Astrocyte (in vitro differentiated cells and primary cell): ENCODE measurements around the gene CHRNE. TPM values are rescaled to one million over a fixed set of nuclear protein-coding genes. Genes with fewer than 3 reads are reported as not detected.

ENCODE experiments used
- DNase-seq: peaks from one replicate; pipeline ENCODE4 v3.0.0-alpha.2; 2010; ENCODE audit warnings: low read depth
- FAIRE-seq: peaks from 2 replicates; lab custom pipeline; 2011; peaks lifted over from hg19 to GRCh38; lab: Jason Lieb, UNC
- H2AFZ ChIP-seq: 2 replicates; pipeline ENCODE4 v1.6.0; 2012; ENCODE audit warnings: low read depth, low read length, inconsistent platforms
- H3K27ac ChIP-seq: 2 replicates; pipeline ENCODE4 v1.5.1; 2011; ENCODE audit warnings: low read depth, low read length, inconsistent platforms
- H3K27me3 ChIP-seq: 2 replicates; pipeline ENCODE4 v1.6.0; 2011; ENCODE audit warnings: low read length, inconsistent platforms; ENCODE audit not compliant: insufficient read depth
- H3K36me3 ChIP-seq: 2 replicates; pipeline ENCODE4 v1.5.1; 2011; ENCODE audit warnings: low read length, inconsistent platforms; ENCODE audit not compliant: insufficient read depth
- H3K4me1 ChIP-seq: 2 replicates; pipeline ENCODE4 v1.5.1; 2011; ENCODE audit warnings: low read length, inconsistent platforms; ENCODE audit not compliant: insufficient read depth
- H3K4me2 ChIP-seq: 2 replicates; pipeline ENCODE4 v1.6.0; 2012; ENCODE audit warnings: low read length, inconsistent platforms
- H3K4me3 ChIP-seq: 2 replicates; pipeline ENCODE4 v1.5.1; 2011; ENCODE audit warnings: low read depth, mild to moderate bottlenecking, low read length, inconsistent platforms; ENCODE audit not compliant: insufficient read depth
- H3K79me2 ChIP-seq: 2 replicates; pipeline ENCODE4 v1.6.0; 2012; ENCODE audit warnings: mild to moderate bottlenecking, low read length, inconsistent platforms; ENCODE audit not compliant: insufficient read depth
- H3K9ac ChIP-seq: 2 replicates; pipeline ENCODE4 v1.6.0; 2012; ENCODE audit warnings: mild to moderate bottlenecking, low read length, inconsistent platforms
- H3K9me3 ChIP-seq: 2 replicates; pipeline ENCODE4 v1.5.1; 2012; ENCODE audit warnings: low read depth, mild to moderate bottlenecking, low read length, inconsistent platforms; ENCODE audit not compliant: insufficient read depth
- H4K20me1 ChIP-seq: 2 replicates; pipeline ENCODE4 v1.6.0; 2012; ENCODE audit warnings: low read length, inconsistent platforms; ENCODE audit not compliant: insufficient read depth
- H3K27ac Mint-ChIP-seq: one replicate; pipeline ENCODE4 v1.8.0; 2021; ENCODE audit warnings: mild to moderate bottlenecking, mixed read lengths; ENCODE audit not compliant: unreplicated experiment
- H3K27me3 Mint-ChIP-seq: one replicate; pipeline ENCODE4 v1.8.0; 2021; ENCODE audit warnings: low read depth, mixed read lengths; ENCODE audit not compliant: unreplicated experiment
- H3K36me3 Mint-ChIP-seq: one replicate; pipeline ENCODE4 v1.8.0; 2021; ENCODE audit warnings: low read depth, mixed read lengths; ENCODE audit not compliant: unreplicated experiment
- H3K4me1 Mint-ChIP-seq: one replicate; pipeline ENCODE4 v1.8.0; 2021; ENCODE audit warnings: low read depth, mixed read lengths; ENCODE audit not compliant: unreplicated experiment
- H3K4me3 Mint-ChIP-seq: one replicate; pipeline ENCODE4 v1.8.0; 2021; ENCODE audit warnings: mild to moderate bottlenecking, moderate library complexity, mixed read lengths; ENCODE audit not compliant: unreplicated experiment
- H3K9me3 Mint-ChIP-seq: one replicate; pipeline ENCODE4 v1.8.0; 2021; ENCODE audit warnings: mild to moderate bottlenecking, mixed read lengths; ENCODE audit not compliant: unreplicated experiment
- CTCF ChIP-seq: IDR thresholded peaks from 2 replicates; pipeline ENCODE4 v1.5.1; 2011; ENCODE audit warnings: low read depth, mild to moderate bottlenecking, inconsistent platforms, low read length, moderate library complexity; ENCODE audit not compliant: insufficient read depth
- EZH2 ChIP-seq: IDR thresholded peaks from 2 replicates; pipeline ENCODE4 v1.6.1; 2012; ENCODE audit warnings: mild to moderate bottlenecking, low read length, inconsistent platforms; ENCODE audit not compliant: insufficient read depth
- total RNA-seq: library from RNA; stranded (reverse); gene quantifications from 2 replicates; pipeline ENCODE4 v1.2.1, GENCODE V29; 2021

CHRNE gene
- total RNA-seq, 1 donor from 2014 or later: 0.20 TPM

- Mint-ChIP-seq H3K4me1 (no peaks in the 10 kb centered on the region), H3K27ac (no peak overlapping the region), H3K36me3 (peaks cover 17% of the 10 kb centered on the region), H3K9me3 (no peaks in the 10 kb centered on the region), H3K27me3 (no peaks in the 10 kb centered on the region), H3K4me3 (peak overlapping the region; percentile 62)
- no peak overlapping the region for H3K4me3 ChIP-seq
- no peaks in the 10 kb centered on the region for H3K27me3 ChIP-seq
- DNase-seq (no peak), FAIRE-seq (no peak)
- H3K9me3 ChIP-seq: no peaks in the 10 kb centered on the region
- no peaks in the 10 kb centered on the region for H3K79me2 ChIP-seq
- no peak overlapping the region for H3K27ac ChIP-seq
- H3K9ac ChIP-seq: no peak overlapping the region
- no peak overlapping the region for H3K4me2 ChIP-seq
- H2AFZ ChIP-seq: no peak overlapping the region
- H3K4me1 ChIP-seq: no peaks in the 10 kb centered on the region
- peaks cover 42% of the 10 kb centered on the region for H4K20me1 ChIP-seq
- no peaks in the 10 kb centered on the region for H3K36me3 ChIP-seq
- TF ChIP-seq CTCF (peak; percentile 62), EZH2 (no peak)
Observed at GRCh38 chr17:4881761-4882555, 20.9 kb downstream of the CHRNE start.

GRCh38 chr17:4880857-4881256 is 22.0 kb downstream of the CHRNE start:
- H3K36me3 ChIP-seq: no peaks in the 10 kb centered on the region
- FAIRE-seq (no peak), DNase-seq (no peak)
- H4K20me1 ChIP-seq: peaks cover 52% of the 10 kb centered on the region
- Mint-ChIP-seq H3K27ac (no peak overlapping the region), H3K27me3 (no peaks in the 10 kb centered on the region), H3K4me1 (no peaks in the 10 kb centered on the region), H3K36me3 (peaks cover 18% of the 10 kb centered on the region), H3K4me3 (no peak overlapping the region), H3K9me3 (no peaks in the 10 kb centered on the region)
- H3K4me3 ChIP-seq: no peak overlapping the region
- no peaks in the 10 kb centered on the region for H3K27me3 ChIP-seq
- H3K9ac ChIP-seq: no peak overlapping the region
- no peaks in the 10 kb centered on the region for H3K4me1 ChIP-seq
- no peaks in the 10 kb centered on the region for H3K79me2 ChIP-seq
- TF ChIP-seq EZH2 (no peak), CTCF (no peak)
- H3K4me2 ChIP-seq: no peak overlapping the region
- H2AFZ ChIP-seq: no peak overlapping the region
- no peak overlapping the region for H3K27ac ChIP-seq
- no peaks in the 10 kb centered on the region for H3K9me3 ChIP-seq

- no peaks in the 10 kb centered on the region for H3K36me3 ChIP-seq
- H4K20me1 ChIP-seq: peaks cover 57% of the 10 kb centered on the region
- no peak overlapping the region for H3K27ac Mint-ChIP-seq
- H3K4me3 ChIP-seq: no peak overlapping the region
- DNase-seq (no peak), FAIRE-seq (no peak)
- no peaks in the 10 kb centered on the region for H3K9me3 Mint-ChIP-seq
- no peak overlapping the region for H2AFZ ChIP-seq
- H3K79me2 ChIP-seq: peaks cover under 1% of the 10 kb centered on the region
- no peak overlapping the region for H3K4me3 Mint-ChIP-seq
- H3K9ac ChIP-seq: no peak overlapping the region
- no peak overlapping the region for H3K4me2 ChIP-seq
- no peaks in the 10 kb centered on the region for H3K4me1 ChIP-seq
- no peak overlapping the region for H3K27ac ChIP-seq
- H3K4me1 Mint-ChIP-seq: no peaks in the 10 kb centered on the region
- H3K9me3 ChIP-seq: no peaks in the 10 kb centered on the region
- no peaks in the 10 kb centered on the region for H3K27me3 ChIP-seq
- TF ChIP-seq CTCF (no peak), EZH2 (no peak)
- H3K36me3 Mint-ChIP-seq: peaks cover 18% of the 10 kb centered on the region
- H3K27me3 Mint-ChIP-seq: no peaks in the 10 kb centered on the region
Observed at GRCh38 chr17:4879601-4880000, 23.3 kb downstream of the CHRNE start.
